Measurements from ENCODE around the gene SLC39A11.

DNA sequence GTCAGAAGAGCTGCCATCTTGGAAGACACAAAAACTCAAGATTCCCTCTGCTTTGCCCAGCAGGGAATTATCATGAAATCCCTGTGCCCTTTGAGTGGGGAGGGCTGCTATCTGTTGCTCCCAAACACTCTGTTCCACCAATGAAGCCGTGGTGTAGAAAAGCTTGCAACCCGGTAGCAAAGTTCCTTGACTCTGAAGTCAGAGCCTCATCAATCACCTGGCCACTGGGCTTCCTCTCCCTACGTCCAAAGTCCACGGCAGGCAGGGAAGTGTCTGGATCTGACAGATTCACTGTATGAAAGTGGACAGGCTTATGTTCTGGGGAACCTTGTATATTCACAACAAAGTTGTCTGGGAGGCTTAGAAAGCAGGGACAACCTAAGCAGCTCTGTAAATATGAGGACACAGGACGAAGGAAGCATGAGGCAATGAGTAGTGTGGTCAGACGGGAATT, 343.3 kb downstream of the SLC39A11 start:
- no peak for TF ChIP-seq POLR2A (IDR thresholded peaks at IDR 0.05)
- TF ChIP-seq, protein P1, sequence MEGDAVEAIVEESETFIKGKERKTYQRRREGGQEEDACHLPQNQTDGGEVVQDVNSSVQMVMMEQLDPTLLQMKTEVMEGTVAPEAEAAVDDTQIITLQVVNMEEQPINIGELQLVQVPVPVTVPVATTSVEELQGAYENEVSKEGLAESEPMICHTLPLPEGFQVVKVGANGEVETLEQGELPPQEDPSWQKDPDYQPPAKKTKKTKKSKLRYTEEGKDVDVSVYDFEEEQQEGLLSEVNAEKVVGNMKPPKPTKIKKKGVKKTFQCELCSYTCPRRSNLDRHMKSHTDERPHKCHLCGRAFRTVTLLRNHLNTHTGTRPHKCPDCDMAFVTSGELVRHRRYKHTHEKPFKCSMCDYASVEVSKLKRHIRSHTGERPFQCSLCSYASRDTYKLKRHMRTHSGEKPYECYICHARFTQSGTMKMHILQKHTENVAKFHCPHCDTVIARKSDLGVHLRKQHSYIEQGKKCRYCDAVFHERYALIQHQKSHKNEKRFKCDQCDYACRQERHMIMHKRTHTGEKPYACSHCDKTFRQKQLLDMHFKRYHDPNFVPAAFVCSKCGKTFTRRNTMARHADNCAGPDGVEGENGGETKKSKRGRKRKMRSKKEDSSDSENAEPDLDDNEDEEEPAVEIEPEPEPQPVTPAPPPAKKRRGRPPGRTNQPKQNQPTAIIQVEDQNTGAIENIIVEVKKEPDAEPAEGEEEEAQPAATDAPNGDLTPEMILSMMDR (IDR thresholded peaks at IDR 0.05), result no peak

All from thyroid gland (tissue), 4 donors.